Erythroblast (primary cell): Measurements from ENCODE around the gene FN3KRP.

Source experiments
- GATA1 ChIP-seq: IDR thresholded peaks from 2 replicates; pipeline ENCODE4 v1.6.1; 2011; ENCODE audit warnings: low read depth, mild to moderate bottlenecking, control low read depth, low read length, moderate library complexity
- POLR2A ChIP-seq: IDR thresholded peaks from 2 replicates; pipeline ENCODE4 v1.6.1; 2011; ENCODE audit warnings: mild to moderate bottlenecking, low read length

DNA sequence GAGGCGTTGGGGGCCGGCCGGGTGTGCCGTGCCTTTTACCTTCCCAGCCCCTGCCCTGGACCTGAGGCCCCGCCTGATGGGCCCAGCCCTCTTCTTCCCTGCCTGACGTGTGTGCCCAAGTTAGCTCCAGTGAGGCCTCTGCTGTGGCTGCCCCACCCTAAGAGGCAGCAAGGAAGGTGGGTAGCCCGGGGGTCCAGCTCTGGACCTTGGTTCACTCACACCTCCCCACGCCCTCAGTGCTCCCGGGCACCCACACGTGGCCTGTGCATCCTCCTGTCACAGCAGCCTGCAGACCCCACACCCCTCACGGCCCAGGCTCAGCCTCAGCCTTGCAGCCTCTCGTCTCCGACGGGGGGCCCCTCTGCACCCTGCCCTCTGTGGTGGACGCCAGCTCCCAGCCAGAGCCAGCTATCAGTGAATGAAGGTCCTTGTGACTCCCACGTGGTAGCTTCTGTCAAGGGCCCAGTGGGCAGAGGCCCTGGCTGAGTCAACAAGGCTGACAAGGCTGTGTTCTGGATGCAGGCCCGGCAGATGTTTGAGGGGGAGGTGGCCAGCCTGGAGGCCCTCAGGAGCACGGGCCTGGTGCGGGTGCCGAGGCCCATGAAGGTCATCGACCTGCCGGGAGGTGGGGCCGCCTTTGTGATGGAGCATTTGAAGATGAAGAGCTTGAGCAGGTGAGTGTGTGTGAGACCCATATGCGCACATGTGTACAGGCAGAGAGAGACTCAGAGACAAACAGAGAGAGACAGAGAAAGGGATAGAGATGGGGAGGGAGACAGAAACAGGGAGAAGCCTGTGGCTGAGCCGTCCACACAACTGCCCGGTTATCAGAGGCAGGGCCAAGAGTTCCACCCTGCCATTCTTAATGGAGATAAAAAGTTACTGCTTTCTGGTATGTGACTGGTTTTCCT is 21.7 kb downstream of the FN3KRP start:
- TF ChIP-seq POLR2A, result peak; percentile 36
- no peak for TF ChIP-seq GATA1
